ENCODE data around the gene TGFBR3.

TGFBR3 gene

GRCh38 chr1:91901231-91901630 lies 15.3 kb upstream of the TGFBR3 start:
- Histone ChIP-seq H3K36me3 (ENCODE audit: control insufficient read depth, insufficient read depth, low read length) (no peaks in the 10 kb centered on the region), H3K4me1 (ENCODE audit: control insufficient read depth, insufficient read depth, low read length, poor library complexity, severe bottlenecking) (no peaks in the 10 kb centered on the region), H3K4me3 (ENCODE audit: insufficient read depth, low read depth, low read length, poor library complexity, severe bottlenecking) (no peak overlapping the region), H3K9me3 (ENCODE audit: control insufficient read depth, low read length) (no peaks in the 10 kb centered on the region), H3K27ac (ENCODE audit: insufficient read depth, low read length, poor library complexity, severe bottlenecking) (no peak overlapping the region), H3K27me3 (replicated peaks; ENCODE audit: control insufficient read depth, insufficient read depth, low read length, poor library complexity, severe bottlenecking) (no peaks in the 10 kb centered on the region)
- DNase-seq, result no peak

- H3K27ac ChIP-seq (ENCODE audit: insufficient read depth, low read length, poor library complexity, severe bottlenecking), result no peak overlapping the region
- no peaks in the 10 kb centered on the region for H3K36me3 ChIP-seq (ENCODE audit: control insufficient read depth, insufficient read depth, low read length)
- H3K27me3 ChIP-seq (replicated peaks; ENCODE audit: control insufficient read depth, insufficient read depth, low read length, poor library complexity, severe bottlenecking), result no peaks in the 10 kb centered on the region
- no peaks in the 10 kb centered on the region for H3K9me3 ChIP-seq (ENCODE audit: control insufficient read depth, low read length)
- no peaks in the 10 kb centered on the region for H3K4me1 ChIP-seq (ENCODE audit: control insufficient read depth, insufficient read depth, low read length, poor library complexity, severe bottlenecking)
- no peak overlapping the region for H3K4me3 ChIP-seq (ENCODE audit: insufficient read depth, low read depth, low read length, poor library complexity, severe bottlenecking)
- DNase-seq, result no peak
Observed at GRCh38 chr1:91900562-91900961, 14.6 kb upstream of the TGFBR3 start.

DNA sequence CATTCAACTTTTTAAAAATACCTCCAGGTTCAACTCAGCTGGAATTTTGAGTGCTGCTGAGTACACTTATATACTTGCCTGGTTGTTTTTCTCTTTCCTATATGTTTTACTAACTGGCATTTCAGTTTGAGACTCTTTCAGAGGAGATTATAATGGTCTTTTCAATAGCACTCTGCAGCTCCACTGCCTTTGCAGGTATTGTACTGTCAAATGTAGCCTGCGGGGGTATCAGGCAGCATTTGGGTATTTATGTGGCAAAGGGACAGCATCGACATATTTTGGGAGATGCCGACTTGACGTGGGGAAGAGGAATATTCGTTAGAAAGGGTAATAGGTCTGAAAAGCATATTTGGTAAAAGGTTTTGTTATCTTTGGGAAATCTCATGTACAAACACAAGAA lies 11.1 kb upstream of the TGFBR3 start:
- H3K27ac ChIP-seq (ENCODE audit: insufficient read depth, low read length, poor library complexity, severe bottlenecking), result no peak overlapping the region
- H3K27me3 ChIP-seq (replicated peaks; ENCODE audit: control insufficient read depth, insufficient read depth, low read length, poor library complexity, severe bottlenecking), result no peaks in the 10 kb centered on the region
- H3K9me3 ChIP-seq (ENCODE audit: control insufficient read depth, low read length), result no peaks in the 10 kb centered on the region
- no peak overlapping the region for H3K4me3 ChIP-seq (ENCODE audit: insufficient read depth, low read depth, low read length, poor library complexity, severe bottlenecking)
- no peak for DNase-seq
- no peaks in the 10 kb centered on the region for H3K36me3 ChIP-seq (ENCODE audit: control insufficient read depth, insufficient read depth, low read length)
- H3K4me1 ChIP-seq (ENCODE audit: control insufficient read depth, insufficient read depth, low read length, poor library complexity, severe bottlenecking), result no peaks in the 10 kb centered on the region

GRCh38 chr1:91895832-91896556 lies 10.0 kb upstream of the TGFBR3 start:
- no peaks in the 10 kb centered on the region for H3K9me3 ChIP-seq (ENCODE audit: control insufficient read depth, low read length)
- H3K4me3 ChIP-seq (ENCODE audit: insufficient read depth, low read depth, low read length, poor library complexity, severe bottlenecking), result no peak overlapping the region
- no peak for DNase-seq
- H3K36me3 ChIP-seq (ENCODE audit: control insufficient read depth, insufficient read depth, low read length), result no peaks in the 10 kb centered on the region
- H3K27me3 ChIP-seq (replicated peaks; ENCODE audit: control insufficient read depth, insufficient read depth, low read length, poor library complexity, severe bottlenecking), result no peaks in the 10 kb centered on the region
- H3K4me1 ChIP-seq (ENCODE audit: control insufficient read depth, insufficient read depth, low read length, poor library complexity, severe bottlenecking), result no peaks in the 10 kb centered on the region
- H3K27ac ChIP-seq (ENCODE audit: insufficient read depth, low read length, poor library complexity, severe bottlenecking), result no peak overlapping the region

DNA sequence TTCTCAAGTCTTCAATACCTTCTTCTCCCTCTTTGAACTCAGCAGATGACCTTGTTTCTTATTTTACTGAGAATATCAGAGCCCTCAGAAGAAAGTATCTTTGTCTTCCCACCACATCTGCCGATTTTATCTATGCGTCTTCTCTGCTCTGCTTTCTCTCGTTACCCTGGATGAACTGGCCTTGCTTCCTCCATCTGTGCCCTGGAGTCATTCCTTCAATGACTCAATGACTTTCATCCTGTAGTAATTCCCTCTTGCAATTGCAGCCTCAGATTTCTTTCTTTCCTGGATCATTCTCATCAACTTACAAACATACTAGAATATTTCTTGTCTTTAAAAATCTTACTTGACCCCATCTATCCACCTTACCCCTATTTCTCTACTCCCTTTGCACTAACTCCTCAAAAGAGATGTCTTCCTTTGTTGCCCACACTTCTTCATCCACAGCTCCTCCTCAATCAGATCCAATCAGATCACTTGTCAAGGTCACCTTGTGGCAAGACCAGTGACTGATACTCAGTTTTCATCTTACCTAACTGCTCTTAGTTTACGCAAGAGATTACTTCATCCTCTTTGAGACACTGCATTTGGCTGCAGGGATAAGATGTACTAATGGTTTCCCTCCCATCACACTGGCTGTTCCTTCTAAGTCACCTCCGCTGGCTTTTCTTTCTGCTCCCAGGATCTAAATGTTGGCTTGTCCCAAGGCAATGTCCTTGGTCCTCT lies 8.2 kb upstream of the TGFBR3 start:
- Histone ChIP-seq H3K9me3 (ENCODE audit: control insufficient read depth, low read length) (no peaks in the 10 kb centered on the region), H3K27me3 (replicated peaks; ENCODE audit: control insufficient read depth, insufficient read depth, low read length, poor library complexity, severe bottlenecking) (no peaks in the 10 kb centered on the region), H3K4me3 (ENCODE audit: insufficient read depth, low read depth, low read length, poor library complexity, severe bottlenecking) (no peak overlapping the region), H3K27ac (ENCODE audit: insufficient read depth, low read length, poor library complexity, severe bottlenecking) (no peak overlapping the region), H3K4me1 (ENCODE audit: control insufficient read depth, insufficient read depth, low read length, poor library complexity, severe bottlenecking) (peaks cover 8% of the 10 kb centered on the region), H3K36me3 (ENCODE audit: control insufficient read depth, insufficient read depth, low read length) (no peaks in the 10 kb centered on the region)
- no peak for DNase-seq

- no peak for DNase-seq
- peaks cover 8% of the 10 kb centered on the region for H3K4me1 ChIP-seq (ENCODE audit: control insufficient read depth, insufficient read depth, low read length, poor library complexity, severe bottlenecking)
- no peak overlapping the region for H3K4me3 ChIP-seq (ENCODE audit: insufficient read depth, low read depth, low read length, poor library complexity, severe bottlenecking)
- no peaks in the 10 kb centered on the region for H3K9me3 ChIP-seq (ENCODE audit: control insufficient read depth, low read length)
- no peaks in the 10 kb centered on the region for H3K27me3 ChIP-seq (replicated peaks; ENCODE audit: control insufficient read depth, insufficient read depth, low read length, poor library complexity, severe bottlenecking)
- no peak overlapping the region for H3K27ac ChIP-seq (ENCODE audit: insufficient read depth, low read length, poor library complexity, severe bottlenecking)
- H3K36me3 ChIP-seq (ENCODE audit: control insufficient read depth, insufficient read depth, low read length), result no peaks in the 10 kb centered on the region
Observed at GRCh38 chr1:91891969-91892368, 6.0 kb upstream of the TGFBR3 start.

DNA sequence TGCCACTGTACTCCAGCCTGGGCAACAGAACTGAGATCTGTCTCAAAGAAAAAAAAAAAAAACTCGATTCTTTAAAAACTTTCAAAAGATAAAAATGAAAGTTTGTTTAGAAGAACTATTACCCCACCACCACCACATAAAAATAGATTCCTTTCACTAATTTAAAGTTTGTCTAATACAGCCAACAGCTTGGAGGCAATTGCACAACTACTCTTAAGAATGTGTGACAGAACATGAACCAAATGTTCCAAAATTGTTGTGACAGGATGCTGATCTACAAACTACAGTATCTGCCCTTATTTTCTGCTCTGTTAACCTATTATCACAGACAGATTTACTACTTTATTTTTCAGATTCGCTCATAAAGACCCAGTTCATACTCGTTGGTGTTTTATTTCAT lies 5.5 kb upstream of the TGFBR3 start:
- H3K4me1 ChIP-seq (ENCODE audit: control insufficient read depth, insufficient read depth, low read length, poor library complexity, severe bottlenecking), result peaks cover 8% of the 10 kb centered on the region
- H3K27ac ChIP-seq (ENCODE audit: insufficient read depth, low read length, poor library complexity, severe bottlenecking), result no peak overlapping the region
- DNase-seq, result no peak
- H3K36me3 ChIP-seq (ENCODE audit: control insufficient read depth, insufficient read depth, low read length), result no peaks in the 10 kb centered on the region
- H3K4me3 ChIP-seq (ENCODE audit: insufficient read depth, low read depth, low read length, poor library complexity, severe bottlenecking), result no peak overlapping the region
- H3K27me3 ChIP-seq (replicated peaks; ENCODE audit: control insufficient read depth, insufficient read depth, low read length, poor library complexity, severe bottlenecking), result no peaks in the 10 kb centered on the region
- no peaks in the 10 kb centered on the region for H3K9me3 ChIP-seq (ENCODE audit: control insufficient read depth, low read length)

GRCh38 chr1:91889717-91890459 lies 3.9 kb upstream of the TGFBR3 start:
- Histone ChIP-seq H3K4me3 (ENCODE audit: insufficient read depth, low read depth, low read length, poor library complexity, severe bottlenecking) (no peak overlapping the region), H3K4me1 (ENCODE audit: control insufficient read depth, insufficient read depth, low read length, poor library complexity, severe bottlenecking) (peaks cover 11% of the 10 kb centered on the region), H3K27me3 (replicated peaks; ENCODE audit: control insufficient read depth, insufficient read depth, low read length, poor library complexity, severe bottlenecking) (no peaks in the 10 kb centered on the region), H3K36me3 (ENCODE audit: control insufficient read depth, insufficient read depth, low read length) (no peaks in the 10 kb centered on the region), H3K9me3 (ENCODE audit: control insufficient read depth, low read length) (no peaks in the 10 kb centered on the region), H3K27ac (ENCODE audit: insufficient read depth, low read length, poor library complexity, severe bottlenecking) (no peak overlapping the region)
- no peak for DNase-seq

DNA sequence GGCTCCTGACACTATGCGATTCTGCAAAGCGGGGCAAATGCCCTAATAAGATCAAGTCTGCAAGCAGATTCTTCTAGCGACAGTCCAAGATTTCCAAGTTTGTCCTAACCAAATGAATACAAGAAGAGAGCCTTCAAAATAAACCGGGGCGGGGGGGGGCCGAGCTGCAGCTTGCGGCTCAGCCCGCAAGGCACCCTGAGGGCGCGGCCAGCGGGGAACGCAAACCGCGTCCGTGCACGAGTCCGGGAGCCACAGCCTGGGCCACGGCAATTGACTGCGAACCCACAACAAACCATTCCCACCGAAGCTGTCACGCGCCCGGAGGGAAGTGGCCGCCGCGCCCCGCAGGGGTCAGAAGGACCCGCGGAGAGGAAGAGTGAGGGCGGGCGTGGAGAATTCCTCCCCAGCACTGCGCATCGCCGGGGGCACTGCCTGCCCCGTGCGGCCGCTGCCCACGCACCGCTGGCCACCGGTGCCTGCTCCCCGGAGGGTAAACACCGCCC lies 687 bp downstream of the TGFBR3 start:
- Histone ChIP-seq H3K27ac (ENCODE audit: insufficient read depth, low read length, poor library complexity, severe bottlenecking) (peak overlapping the region; percentile 64), H3K4me3 (ENCODE audit: insufficient read depth, low read depth, low read length, poor library complexity, severe bottlenecking) (peak overlapping the region; percentile 94), H3K9me3 (ENCODE audit: control insufficient read depth, low read length) (no peaks in the 10 kb centered on the region), H3K4me1 (ENCODE audit: control insufficient read depth, insufficient read depth, low read length, poor library complexity, severe bottlenecking) (peaks cover 18% of the 10 kb centered on the region), H3K36me3 (ENCODE audit: control insufficient read depth, insufficient read depth, low read length) (no peaks in the 10 kb centered on the region), H3K27me3 (replicated peaks; ENCODE audit: control insufficient read depth, insufficient read depth, low read length, poor library complexity, severe bottlenecking) (no peaks in the 10 kb centered on the region)
- peak; percentile 10 to 23 (median 21) for DNase-seq

All from effector memory CD4-positive, alpha-beta T cell (primary cell).